Measurements from ENCODE around the gene ISM1.

Gene ISM1

DNA sequence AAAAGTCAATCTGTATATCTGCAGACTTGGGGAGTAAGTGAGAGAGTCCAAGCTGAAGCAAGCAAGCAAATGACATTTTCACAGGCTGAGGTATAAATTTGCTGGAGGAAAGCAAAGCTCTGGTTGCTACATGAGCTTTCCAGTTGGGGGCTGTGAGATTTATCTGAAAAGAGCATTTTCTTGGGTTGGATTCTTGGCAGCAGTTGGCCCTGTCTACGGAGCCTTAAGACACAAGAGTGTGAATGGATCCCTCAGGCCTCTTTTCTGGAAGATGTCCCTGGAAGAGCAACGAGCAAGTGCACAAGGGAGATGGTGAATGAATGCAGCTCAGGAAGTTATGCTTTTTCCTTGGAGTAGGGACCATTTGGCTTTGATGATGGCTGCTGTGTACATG lies 30.8 kb downstream of the ISM1 start:
- no peak overlapping the region for H3K4me3 ChIP-seq (ENCODE audit: low read depth, low read length)

DNA sequence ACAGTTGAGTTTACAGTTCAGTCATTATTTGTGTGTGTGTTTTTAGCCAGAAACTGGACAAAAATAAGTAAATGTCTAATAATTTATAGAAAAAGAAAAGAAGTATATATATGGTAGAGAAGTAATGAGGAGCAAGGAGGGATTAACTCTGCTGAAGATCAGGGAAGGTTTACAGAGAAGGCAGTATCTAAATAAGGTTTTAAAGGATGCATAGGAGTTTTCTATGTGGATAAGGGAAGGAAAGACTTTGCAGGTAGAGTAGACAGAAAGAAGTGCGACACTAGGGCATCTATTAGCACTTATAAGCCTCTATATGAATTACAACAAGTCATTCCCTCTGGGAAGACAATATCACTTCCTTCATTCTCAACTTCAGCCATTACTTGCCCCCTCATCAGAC lies 34.3 kb downstream of the ISM1 start:
- H3K4me3 ChIP-seq (ENCODE audit: low read depth, low read length): no peak overlapping the region

DNA sequence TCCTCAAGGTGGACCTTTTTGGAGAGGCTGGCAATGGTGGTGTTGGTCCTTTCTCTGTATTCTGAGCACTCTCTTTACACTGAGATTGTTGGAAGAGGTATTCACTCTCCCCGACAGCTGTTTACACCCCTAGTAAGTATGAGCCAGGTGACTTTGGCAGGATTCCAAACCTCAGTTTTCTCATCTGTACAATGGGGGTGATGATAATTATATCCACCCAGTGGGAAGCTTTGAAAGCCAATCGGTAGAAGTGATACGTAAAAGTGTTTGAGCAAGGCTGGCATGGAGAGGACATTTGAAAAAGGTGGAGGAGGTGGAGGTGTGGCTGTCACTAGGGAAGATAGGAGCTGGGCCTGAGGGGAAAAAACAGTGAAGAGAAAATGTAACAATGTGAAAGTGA lies 35.5 kb downstream of the ISM1 start:
- no peak overlapping the region for H3K4me3 ChIP-seq (ENCODE audit: low read depth, low read length)

DNA sequence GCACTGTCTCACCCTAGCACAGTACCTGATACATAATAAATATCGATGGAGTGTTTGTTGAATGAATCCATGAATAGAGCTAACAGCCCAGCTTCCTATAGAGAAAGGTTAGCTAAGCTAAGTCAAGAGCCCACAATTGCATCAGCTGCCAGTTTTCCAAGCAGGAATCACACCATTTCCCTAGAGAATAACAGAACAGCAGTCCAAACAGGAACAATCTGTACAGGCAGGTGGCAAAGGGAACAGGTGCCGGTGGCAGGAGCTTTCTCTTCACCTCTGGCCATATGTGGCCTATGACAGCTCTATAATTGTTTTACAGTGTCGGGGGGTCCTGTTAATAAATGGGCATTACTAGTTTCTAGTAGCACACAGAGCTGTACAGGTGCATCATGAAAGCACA lies 38.8 kb downstream of the ISM1 start:
- H3K4me3 ChIP-seq (ENCODE audit: low read depth, low read length): no peak overlapping the region

DNA sequence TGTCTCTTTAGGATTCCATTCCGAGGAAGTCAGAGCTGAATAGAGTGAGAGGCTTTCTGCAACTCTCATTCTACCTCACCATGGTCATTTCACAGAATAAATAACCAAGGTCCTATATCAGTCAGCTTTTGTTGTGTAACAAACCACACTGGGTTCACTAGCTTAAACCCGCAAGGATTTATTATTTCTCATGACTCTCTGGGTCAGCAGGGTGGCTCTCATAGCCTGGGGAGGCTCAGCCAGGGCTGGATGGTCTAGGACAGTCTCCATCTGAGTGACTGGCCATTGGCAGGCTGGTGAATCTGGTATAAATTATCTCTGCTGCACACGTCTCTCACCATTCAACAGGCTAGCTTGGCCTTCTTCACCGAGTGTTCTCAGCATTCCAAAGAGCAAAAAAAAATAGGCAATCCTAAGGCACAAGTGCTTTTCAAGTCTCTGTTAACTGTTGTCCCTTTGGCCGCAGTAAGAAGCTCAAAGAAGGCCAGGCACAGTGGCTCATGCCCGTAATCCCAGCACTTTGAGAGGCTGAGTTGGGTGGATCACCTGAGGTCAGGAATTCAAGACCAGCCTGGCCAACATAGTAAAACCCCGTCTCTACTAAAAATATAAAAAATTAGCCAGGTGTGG lies 39.7 kb downstream of the ISM1 start:
- H3K4me3 ChIP-seq (ENCODE audit: low read depth, low read length): no peak overlapping the region

DNA sequence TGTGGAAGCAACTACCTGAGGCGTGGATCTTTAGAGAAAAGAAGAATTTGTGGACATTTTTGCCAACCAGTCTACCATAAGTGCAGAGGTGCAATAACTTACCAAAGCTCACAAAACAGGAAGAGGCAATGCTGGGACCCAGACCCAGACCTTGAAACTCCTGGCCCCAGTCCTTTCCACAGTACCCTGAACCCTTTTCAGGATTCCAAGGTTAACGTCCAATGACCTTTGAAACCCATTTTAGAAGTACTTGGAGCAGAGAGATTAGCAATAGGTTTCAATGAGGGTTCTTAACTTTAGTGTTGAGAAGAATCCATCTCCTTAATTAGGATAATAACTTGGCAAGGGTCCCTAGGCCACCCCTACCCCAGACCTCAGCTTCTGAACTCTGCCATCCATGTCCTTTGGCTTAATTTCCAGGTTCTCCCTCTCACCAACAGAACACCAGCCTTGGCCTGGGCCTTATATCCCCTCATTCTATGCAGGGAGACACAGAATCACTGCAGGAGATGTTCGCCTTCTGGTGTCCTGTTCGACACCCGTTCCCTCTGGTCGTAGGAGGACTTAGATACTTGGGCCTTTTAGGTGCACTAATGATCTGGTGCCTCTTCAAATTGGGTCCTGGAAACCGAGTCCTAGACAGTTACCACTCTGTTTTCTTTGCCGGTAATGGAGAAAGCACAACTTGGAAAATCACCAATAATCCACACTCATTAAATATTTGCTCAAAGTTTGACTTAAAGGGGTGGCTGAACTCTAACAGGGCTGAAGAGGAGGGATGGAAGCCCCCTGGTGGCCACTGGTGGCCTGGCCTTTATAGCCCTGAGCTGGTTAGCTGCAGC lies 40.6 kb downstream of the ISM1 start:
- H3K4me3 ChIP-seq (ENCODE audit: low read depth, low read length): no peak overlapping the region

DNA sequence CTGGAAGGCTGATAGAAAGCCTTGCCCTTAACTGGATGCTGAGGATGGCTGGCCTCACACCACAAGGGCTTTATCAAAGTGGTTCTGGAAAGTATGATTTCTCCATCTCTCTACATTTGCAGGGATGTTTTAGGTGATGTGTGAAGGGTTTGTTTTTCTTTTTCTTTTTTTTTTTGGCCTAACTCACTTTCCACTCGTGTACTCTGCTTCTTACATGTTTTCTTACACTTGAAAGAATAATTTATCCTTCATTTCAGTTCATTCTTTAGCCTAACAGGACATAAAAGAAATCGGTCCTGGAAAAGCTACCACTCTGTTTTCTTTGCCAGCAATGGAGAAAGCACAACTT lies 41.2 kb downstream of the ISM1 start:
- no peak overlapping the region for H3K4me3 ChIP-seq (ENCODE audit: low read depth, low read length)

DNA sequence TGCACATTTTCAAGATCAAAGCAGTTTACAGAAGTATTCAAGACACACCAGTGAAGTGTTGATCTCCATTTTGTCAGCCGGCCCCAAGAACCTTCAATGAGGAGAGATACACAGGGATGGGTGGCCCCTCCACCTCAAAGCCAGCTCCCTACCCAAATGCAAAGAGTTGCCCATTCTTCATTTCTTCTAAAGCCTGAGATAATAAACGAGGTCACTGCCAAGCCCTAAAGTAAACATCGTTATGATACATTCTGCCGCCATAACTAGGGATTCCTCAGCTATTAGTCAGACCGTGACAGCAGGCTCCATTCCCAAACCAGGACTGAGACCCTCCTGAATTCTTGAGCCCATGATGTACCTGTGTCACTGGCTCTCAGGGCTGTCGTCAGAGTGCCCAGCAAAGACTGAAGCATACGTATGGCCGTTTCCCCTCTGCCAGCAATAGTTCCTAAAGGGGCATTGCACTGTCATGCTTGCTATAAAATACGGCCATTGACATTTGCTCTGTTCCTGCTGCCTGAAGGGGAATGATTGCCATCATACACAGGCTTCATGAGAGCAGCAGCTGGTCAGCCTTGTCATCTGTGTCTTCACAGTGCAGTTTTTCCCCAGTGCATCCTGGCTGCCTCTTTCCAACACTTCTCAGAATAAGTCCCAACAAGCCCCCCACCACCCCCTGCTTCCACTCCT lies 41.7 kb downstream of the ISM1 start:
- no peak overlapping the region for H3K4me3 ChIP-seq (ENCODE audit: low read depth, low read length)

DNA sequence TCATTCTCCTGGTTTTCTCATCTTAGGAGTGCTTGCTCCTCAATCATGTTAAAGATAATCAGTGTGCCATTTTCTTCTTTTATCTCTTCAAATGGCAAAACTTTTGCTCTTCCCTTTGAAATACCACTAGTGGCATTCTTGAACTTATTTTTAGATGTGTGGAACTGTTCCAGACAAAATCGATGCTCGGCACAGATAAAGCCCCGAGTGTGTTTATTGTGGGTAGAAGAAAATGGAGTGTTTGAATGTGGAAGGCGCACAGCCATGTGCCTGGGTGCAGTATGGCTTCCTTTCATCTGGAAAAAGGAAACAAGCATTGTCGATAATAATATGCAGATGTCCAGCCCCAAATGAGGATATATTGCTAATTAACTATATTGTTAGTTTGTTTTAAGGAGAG lies 42.4 kb downstream of the ISM1 start:
- no peak overlapping the region for H3K4me3 ChIP-seq (ENCODE audit: low read depth, low read length)

DNA sequence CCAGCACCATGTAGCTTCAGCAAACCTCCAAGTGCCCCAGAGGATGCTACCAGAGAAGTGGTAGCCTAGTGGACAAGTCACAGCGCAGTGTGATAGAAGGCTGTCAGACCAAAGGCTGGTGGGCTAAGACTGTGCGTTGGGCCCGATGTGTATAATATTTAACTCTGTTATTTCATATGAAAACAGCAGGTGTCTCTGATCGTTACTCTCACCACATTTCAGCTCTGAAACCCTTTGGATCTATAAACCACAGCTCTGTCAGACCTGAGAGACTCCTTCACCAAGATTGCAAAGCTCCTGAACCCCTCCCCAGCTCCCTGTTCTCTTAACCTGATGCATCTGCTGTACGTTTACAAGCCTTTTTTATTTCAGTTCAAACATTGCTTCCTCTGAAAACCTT lies 43.8 kb downstream of the ISM1 start:
- H3K4me3 ChIP-seq (ENCODE audit: low read depth, low read length): no peak overlapping the region

DNA sequence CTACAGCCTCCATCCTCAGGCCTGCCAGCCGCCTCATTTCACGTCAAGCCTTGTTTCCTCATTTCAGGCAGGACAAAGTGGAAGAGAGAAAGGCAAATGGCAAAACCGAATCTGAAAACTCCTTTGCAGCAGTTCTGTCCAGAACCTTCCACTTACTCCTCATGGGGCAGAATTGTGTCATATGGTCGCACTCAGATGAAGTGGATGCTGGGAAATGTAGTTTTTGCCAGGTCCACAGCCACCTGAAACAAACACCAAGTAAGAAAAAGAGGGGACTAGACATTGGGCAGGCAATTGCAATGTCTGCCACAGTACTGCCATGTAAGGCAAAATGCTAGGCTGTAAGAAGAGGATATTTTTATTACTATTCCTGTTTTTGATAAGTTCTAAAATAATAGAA lies 44.9 kb downstream of the ISM1 start:
- H3K4me3 ChIP-seq (ENCODE audit: low read depth, low read length): no peak overlapping the region

DNA sequence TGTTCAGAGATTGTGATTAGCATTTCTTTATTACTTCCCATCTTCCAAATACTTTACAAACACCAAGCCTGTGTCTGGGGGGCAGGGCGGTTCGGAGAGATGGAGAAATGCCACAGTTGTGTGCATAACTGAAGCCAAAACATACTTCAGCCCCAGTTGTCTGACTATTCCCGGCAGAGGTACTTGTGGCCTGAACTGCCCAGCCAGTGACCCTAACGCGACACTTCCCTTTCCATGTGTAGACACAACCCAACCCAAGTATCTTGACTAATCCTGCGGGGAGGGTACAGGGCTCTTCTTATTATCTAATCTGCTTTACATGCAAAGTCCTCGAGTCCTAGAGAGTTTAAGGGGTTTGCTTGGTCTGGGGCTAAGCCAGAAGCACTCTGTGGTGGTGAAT lies 46.2 kb downstream of the ISM1 start:
- no peak overlapping the region for H3K4me3 ChIP-seq (ENCODE audit: low read depth, low read length)

DNA sequence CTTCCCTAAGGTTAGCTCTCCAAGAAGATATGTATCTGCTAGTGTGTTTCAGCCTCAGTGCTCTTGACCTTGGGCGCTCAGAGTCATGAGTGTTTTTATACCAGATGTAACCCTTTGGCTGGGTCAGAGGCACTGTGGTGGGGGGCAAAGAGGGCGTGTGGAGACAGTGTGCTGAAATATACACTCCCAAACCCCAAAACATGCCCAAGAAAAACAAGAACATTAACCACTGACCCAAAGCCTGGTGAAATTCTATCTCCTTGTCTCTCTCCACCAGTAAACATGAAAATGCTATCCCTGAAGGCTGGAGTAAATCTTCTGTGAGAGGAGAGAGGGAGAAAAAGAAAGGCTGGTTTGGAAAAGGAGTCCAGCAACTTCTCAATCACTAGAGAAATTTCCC lies 47.9 kb downstream of the ISM1 start:
- no peak overlapping the region for H3K4me3 ChIP-seq (ENCODE audit: low read depth, low read length)

DNA sequence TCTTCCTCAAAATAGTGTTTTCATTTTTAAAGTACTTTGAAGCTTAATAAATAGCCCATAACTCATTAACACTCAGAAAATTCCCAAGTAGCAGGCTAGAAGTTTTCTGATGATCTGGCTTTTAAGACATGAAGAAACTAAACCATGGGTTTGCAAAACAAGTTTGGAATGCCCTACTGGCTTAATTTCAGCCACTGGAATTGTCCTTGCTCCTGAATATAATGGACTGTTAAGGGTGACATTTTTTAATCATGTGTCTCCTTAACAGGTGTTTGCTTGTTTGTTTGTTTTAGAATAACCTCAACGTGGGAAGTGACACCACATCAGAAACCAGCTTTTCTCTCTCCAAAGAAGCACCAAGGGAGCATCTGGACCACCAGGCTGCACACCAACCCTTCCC lies 49.1 kb downstream of the ISM1 start:
- no peak overlapping the region for H3K4me3 ChIP-seq (ENCODE audit: low read depth, low read length)

DNA sequence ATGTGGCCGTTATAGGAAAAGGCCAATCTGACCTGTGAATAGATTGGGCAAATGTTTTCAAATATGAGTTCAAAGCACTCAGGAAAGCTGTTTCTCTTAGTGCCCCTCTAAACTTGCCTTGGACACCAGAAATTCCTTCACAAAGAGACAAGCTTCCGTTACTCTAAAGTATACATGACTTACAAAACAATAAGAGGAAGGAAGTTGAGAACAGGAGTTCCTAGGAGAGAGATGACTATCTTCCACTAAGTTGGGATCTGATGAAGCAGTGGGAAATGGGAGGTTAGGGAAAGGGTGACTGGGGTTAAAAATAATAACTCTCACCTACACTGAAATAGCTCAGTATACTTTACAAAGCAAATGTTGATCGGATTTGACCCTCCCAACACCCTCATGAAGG lies 50.0 kb downstream of the ISM1 start:
- no peak overlapping the region for H3K4me3 ChIP-seq (ENCODE audit: low read depth, low read length)

DNA sequence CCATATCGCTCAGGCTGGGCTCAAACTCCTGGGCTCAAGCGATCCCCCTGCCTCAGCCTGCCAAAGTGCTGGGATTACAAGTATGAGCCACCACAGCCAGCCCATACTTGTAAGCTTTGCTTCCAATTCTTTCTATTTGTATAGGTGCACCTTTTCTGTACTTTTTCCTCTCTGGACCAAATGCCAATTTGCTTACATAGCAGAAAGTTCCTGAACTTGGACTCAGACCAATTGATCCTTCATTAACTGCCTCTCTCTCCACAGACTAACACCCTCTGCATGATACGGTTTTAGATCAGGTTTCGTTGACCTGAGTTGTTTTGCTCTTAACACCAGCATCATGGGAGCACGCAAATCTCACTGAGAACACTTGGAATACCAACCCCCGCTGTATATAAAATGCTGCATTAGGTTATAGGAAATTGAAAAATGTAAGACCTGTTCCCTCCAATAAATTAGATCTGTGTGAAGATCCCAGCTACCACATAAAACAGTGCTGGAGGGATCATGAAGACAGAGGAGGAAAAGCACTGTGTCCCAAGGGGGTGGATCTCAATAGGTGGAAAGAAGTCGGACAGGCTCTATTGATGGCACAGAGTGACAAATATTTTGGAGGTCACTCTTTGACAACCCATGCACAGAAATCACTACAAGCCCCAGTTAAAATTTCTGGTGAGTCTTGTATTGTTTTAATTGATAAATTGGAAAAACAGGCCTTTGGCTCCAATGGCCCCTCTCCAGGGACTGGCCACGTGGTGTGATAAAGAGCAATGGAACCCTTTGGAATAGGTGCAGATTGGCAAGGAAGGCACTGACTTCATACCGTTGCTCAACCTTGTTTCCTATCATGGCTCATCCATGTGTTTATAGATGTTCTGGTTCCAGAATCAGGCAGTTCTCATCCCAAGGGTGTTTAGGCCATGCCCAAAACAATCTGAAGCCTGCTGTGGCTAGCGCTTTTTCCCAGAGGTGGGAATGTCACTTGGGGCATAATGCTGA lies 51.2 kb downstream of the ISM1 start:
- no peak overlapping the region for H3K4me3 ChIP-seq (ENCODE audit: low read depth, low read length)

DNA sequence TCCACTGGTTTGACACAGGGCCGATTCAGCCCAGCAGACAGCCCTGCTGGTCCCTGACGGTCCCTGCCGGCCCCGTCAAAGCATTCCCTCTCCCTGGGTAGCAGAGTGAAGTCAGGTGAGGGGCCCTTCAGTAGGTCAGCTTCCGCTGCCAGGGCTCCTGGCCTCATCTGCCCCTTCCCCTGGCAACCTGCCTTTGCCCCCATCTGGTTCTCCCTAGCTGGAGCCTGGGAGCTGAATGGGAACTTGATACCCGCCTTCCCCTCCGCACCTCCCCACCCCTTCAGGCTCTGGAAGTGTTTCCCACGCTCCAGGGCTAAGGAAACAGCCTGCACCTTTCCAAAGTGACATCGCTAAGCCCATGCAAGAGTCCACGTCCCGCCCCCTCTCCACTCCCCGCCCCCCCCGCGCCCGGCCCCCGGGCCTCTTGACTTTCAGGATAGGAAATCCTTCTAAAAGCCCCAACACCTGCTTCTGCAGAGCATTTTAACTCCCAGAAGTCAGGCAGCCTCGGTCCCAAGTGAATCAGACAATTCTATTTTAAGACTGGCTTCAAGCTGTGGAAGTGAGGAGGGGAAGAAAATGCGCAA lies 53.3 kb downstream of the ISM1 start:
- no peak overlapping the region for H3K4me3 ChIP-seq (ENCODE audit: low read depth, low read length)

DNA sequence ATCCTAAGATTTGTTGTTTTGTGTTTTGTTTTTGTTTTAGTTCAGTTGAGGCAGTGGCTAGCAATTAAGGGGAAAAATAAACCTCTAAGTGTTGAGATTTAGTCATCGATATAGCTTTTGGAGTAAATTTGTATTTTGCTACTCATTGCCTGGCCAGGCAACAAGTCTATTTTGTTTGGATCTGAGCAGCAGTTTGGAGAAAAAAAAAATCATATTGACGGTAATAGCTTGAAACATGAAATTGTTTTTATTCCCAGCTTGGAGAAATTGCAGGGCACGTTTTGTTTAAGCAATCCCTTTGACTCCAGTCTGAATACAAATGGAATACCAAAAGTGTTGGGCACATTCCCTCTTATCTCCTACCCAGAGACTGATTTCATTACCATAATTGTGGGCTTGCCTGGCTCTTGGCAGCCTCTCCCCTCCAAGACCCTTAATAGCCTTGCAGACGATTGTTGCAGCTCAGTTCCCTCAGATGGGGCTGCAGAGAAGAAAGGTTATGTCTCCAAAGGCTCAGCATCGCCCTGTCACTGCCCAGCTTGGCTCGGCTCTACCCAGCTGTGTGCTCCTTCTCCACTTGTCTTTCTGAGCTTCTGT lies 56.0 kb downstream of the ISM1 start:
- H3K4me3 ChIP-seq (ENCODE audit: low read depth, low read length): no peak overlapping the region

DNA sequence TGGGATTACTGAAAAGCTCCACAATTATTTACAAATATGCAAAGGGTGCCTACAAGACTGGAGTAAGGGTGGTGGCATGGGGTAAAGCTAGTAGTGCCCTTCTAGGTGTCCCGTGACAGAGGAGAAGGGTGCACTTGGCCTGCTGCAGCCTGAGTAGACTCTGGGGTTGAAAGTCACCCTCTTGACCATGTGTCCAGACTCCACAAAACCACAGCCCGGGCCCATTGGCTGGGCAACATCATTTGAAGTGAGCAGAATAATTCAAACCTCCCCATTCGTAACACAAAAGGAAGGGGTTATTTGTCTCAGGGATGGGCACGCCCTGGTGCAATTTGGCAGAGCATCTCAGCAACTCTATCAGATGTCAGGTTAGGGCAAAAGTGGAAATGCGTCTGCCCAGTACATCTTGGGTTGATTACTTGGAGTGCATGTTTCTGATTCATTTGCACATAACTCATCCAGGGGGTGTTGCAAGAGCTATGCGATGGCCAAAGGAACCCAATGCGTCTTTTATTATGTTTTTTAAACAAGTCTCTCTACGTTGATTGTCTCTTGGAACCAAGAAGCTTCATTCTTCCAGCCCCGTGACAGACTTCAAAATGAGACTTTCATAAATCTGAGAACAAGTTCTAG lies 56.7 kb downstream of the ISM1 start:
- no peak overlapping the region for H3K4me3 ChIP-seq (ENCODE audit: low read depth, low read length)

Data from iPS-11a (cell line).